G401 (cell line): Measurements from ENCODE around the gene UNKL. TPM values are rescaled to one million over a fixed set of nuclear protein-coding genes. Genes with fewer than 3 reads are reported as not detected.
A peak's percentile ranks its signal among the peaks of the same experiment; 100 is the strongest.

ENCODE experiments used
- DNase-seq: peaks from one replicate; pipeline ENCODE4 v3.0.0-alpha.2; 2015; ENCODE audit warnings: low spot score
- in situ Hi-C: cut with HindIII; loops from 2 replicates; pipeline ENCODE4 v1.10.0; 2016; ENCODE audit warnings: low sequenced_read_pairs, mixed read lengths
- total RNA-seq: library from RNA; depleted of rRNA; stranded (reverse); fragments of >200 nt; shearing (Covaris generic); gene quantifications from 2 replicates; pipeline ENCODE4 v1.2.3, GENCODE V29; 2014

Gene UNKL
- total RNA-seq, 1 experiment from 2014 or later: 11.1 TPM

DNA sequence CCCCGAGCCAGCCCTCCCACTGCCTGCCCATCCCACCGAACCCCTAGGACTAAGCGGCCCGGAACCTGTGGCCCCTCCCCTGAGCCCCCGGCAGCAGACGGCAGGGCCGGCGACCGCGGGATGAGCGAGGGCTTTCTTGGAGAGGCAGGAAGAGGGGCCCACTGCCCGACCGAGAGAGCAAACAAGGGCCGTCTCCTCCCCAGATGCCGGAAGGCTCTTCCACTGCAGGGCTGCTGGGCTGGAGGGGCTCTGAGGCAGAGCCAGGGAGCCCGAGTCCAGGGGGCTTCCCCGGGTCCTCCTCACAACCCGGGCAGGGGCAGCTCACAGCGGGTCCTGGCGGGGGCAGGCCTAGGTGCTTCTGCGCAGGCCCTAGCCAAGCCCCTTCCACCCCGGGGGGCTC is 19.3 kb upstream of the UNKL start:
- DNase-seq: no peak
- in situ Hi-C loops: no loop called here

DNA sequence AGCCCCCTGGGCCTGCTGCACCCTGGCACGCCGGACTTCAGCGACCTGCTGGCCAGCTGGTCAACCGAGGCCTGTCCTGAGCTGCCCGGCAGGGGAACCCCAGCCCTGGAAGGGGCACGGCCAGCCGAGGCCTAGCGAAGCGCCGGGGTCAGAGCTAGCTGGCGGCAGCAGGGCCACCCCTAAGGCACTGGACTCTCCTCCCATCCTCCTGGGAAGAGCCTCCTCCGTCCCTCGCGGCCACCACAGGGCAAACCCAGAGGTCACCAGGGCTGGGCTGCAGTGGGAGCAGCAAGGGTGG is 18.7 kb upstream of the UNKL start:
- in situ Hi-C loops: no loop called here
- no peak for DNase-seq

DNA sequence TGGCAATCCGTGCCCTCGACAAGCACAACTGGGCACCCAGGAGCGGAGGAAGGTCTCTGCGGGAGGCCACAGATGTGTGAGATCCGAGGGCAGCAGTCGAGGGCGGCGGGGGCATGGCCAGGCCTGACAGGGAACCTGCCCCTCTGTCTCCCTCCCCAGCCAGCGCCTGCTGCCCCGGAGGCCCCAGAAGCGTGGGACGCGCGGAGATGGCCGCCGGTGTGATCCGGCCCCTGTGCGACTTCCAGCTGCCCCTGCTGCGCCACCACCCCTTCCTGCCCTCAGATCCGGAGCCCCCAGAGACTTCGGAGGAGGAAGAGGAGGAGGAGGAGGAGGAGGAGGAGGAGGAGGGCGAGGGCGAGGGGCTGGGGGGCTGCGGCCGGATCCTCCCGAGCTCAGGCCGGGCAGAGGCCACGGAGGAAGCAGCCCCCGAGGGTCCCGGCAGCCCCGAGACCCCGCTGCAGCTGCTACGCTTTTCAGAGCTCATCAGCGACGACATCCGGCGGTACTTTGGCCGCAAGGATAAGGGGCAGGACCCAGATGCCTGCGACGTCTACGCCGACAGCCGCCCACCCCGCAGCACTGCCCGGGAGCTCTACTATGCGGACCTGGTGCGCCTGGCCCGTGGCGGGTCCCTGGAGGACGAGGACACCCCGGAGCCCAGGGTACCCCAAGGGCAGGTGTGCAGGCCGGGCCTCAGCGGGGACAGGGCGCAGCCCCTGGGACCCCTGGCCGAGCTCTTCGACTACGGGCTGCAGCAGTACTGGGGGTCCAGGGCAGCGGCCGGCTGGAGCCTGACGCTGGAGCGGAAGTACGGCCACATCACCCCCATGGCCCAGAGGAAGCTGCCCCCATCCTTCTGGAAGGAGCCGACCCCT is 18.1 kb upstream of the UNKL start:
- no peak for DNase-seq
- in situ Hi-C loops: no loop called here

DNA sequence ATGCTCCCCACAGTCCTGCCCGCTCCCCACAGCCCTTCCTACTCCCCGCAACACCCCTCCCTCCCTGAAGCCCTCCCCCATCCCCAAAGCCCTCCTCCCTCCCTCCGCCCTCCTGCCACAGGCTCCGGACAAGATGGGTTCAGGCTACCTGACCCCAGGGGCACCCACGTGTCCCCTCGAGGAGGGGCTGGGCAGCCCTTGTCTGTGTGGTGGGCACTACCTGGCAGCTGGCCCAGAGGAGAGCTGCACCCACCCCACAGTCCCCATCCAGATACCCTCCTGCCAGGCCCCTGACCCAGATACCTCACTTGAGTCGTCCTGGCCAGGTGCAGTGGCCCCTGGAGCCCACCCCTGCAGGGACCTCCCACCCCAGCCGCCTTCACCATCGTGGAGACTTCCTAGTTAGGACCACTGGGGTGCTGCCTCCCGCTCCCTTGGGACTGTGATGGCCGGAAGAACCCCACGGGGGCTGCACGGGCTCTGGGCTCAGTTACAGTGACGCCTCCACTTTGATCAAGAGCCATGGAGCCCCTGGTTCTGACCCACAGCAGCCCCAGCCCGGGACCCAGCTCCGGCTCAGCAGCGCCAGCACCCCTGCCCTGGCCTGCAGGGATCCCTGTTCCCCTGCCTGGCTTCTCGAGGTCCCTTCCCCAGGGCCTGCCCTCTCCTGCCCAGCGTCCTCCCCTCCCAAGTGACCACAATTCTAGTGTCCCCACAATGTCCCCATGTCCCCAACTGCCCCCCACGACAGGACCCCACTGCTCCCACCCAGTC is 17.2 kb upstream of the UNKL start:
- DNase-seq: no peak
- in situ Hi-C loops: no loop called here

DNA sequence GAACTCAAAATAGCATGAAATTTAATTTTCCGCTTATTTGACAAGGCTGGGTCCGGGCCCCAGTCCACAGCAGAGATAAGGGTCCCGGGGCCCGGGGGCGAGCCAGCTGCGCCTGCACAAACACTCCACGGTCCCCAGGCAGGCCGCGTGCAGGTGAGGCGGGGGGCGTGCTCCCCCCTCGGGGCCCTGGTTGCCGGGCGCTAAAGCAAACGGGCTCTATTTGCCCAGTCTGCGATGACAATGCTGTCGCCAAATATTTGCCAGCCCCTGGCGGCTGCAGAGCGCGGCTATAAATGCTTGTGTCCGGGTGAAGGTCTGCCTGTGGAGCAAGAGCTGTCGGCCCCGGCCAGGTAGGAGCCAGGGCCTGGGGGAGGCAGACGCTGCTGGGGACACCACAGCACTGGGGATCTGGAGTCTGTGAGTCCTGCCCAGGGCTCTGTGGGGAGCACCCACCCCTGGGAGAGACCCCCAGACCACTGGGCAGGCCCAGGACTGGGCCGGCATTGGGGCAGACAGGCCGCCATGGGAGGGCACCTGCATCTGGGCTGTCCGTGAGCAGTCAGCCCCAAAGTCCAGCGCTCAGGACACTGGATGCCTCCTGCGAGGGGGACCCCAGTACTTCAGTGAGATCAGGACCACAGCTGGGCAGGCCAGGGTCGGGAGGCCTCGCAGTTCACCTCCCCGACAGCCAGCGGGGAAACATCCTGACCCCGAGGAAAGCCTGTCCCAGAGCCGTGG is 16.4 kb upstream of the UNKL start, which contains the start of gene PERCC1:
Gene PERCC1, plus strand, starts transcription at position 320 of the 738 bp plus-strand sequence. CDS start 1,516 bp downstream, outside the sequence.
- peak; percentile 38 for DNase-seq
- in situ Hi-C loops: no loop called here

DNA sequence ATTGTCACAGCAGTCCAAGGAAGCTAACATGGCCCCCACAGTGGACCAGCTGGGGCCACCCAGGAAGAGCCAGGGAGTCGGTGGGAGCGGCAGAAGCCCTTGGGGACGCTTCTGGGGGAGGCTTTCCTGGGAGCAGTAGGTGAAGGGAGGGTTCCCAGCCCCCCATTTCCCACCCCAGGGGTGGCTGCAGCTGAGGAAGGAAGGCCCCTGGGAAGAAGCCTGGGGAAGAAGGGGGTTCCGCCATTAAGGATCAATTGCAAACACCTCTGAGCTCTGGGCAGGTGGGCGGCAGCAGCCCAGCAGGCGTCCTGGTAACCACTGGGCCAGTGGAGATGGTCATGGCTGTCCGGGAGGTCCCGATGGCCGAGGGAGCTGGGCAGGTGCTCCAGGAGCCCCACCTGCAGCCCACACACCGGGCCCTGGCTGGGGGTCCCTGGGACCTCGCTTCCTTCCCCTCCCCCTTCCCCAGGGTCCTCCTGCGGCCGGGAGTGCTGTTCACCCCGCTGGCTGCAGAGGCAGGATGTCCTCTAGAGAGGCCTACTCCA is 15.8 kb upstream of the UNKL start:
- in situ Hi-C loops: no loop called here

DNA sequence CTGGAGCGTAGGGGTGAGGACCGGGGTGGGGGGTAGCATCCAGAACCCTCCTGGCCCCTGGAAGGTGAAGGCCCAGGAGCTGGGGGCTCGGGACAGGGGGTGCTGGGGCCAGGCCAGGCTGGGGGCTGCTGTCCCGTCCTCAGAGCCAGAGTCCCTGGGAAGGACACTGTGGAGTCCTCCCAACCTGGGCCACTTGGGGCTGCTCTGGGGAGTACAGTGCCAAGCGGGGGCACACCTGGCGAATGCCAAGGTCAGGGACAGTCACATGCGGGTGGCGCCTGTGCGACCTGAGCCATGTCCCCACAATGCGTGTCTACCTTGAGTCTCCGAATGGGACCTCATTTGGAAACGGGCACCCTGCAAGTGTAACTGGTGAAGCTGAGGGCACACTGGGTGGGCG is 15.1 kb upstream of the UNKL start:
- DNase-seq: no peak
- in situ Hi-C loops: no loop called here

More for the DNA sequence above, 15.8 kb upstream of the UNKL start:
- peak; percentile 26 for DNase-seq

DNA sequence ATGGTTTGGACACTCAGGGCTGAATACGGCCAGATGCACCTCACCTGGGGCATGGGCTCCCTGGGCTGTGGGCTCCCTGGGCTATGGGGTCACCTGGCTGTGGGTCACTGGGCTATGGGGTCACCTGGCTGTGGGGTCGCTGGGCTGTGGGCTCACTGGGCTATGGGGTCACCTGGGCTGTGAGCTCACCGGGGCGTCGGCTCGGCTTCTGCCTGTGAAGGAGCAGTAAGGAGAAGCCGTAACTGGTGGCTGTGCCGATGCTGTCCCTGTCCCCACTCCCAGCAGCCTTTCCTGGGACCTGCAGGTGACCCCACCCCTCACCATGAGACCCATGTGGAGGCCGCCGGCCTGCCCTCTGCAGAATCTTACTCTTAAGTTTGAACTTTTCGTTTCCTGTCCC is 14.5 kb upstream of the UNKL start:
- in situ Hi-C loops: no loop called here
- DNase-seq: no peak

DNA sequence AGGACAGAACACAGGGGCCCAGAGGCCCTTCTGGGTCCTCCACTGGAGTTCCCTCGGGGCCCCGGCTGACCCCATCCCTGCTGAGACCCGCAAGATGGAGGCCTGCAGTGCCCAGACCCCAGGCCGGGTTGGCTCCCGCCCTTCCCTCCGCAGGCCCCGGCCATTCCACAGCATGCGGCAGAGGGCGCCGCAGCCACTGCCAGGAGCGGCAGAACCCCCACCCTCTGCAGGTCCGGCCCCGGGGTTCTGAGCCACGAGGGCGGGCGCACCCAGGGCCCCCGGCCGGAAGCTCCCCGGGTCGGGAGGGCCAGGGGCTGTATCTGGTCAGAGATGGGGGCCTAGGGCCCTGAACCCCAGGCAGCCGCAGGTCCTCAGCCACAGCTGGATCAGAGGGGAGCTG is 14.0 kb upstream of the UNKL start:
- no peak for DNase-seq
- in situ Hi-C loops: no loop called here

DNA sequence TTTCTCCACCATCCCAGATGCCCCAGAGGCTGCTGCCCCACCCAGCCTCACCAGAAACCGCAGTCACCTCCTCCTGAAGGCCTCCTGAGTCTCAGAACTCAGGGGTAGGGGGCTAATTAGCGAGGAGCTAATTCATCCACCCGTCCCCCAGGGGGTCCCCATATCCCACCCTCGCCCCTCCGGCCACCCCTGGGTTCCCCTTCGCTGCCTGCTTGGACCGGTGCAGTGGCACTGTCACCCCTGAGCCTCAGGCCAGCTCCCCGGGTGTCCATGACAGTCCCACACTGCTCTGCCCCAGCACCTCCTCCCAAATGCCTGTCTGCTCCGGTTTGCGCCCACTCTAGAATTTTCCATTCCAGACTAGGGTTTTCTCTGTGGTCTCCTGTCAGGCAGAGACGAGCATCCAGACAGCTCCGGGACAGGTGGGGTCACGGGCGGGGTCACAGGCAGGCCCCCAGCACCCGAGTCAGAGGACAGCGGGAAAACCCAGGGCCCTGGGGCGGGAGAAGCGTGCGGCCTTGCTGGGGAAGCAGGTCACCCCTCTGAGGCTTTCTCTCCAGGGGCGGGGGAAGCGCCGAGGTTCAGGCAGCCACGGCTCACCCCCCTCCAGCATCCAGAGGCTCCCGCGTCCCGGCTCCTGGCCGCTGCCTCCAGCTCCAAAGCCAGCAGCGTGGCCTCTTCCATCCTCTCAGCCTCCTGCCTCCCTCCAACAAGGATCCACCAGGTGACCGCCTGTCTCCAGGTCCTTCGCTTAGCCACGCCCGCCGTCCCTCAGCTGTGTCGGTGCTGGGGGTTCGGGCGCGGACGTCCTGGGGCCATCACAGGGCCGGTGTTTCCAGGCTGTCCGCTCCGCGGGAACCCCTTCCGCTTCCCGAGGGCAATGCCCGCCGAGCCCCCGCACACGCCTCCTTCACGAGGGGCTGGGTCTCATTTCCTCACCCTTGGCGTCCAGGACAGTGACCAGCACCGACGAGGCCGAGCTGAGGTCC is 13.3 kb upstream of the UNKL start:
- no peak for DNase-seq
- in situ Hi-C loops: no loop called here

DNA sequence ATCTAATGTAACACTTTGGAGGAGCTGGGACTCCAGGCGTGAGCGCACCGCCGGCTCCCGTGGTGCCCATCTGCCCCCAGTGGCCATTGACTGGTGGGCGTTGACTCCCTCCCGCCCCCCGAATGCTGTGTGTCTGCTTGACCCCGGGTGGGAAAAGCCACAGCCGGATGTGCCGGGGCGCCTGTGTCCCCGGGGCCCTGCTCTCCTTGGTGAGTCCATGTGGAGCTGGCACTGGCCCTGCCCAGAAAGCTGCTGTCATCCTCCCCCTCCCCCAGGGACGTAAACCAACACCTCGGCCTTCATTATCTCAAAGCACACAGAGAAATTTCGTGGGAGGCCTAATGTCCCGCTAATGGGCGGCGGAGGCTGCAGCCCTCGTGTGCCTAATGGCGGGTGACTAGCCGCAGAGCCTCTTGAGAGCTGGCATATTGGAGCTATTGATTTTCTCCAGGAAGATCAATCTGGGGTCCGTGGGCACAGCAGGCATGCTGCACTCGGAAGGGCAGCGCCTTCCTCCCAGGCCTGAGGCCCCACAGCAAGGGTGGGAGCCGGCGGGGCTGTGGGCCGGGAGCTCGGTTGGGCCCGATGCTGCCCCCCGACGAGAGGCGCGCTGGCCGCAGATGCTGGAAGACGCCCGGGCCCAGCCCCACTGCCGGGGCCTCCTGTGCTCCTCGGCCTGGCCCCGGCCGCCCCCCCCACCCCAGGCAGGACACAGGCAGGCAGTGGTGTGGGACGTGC is 12.4 kb upstream of the UNKL start:
- in situ Hi-C loops: no loop called here
- DNase-seq: no peak

DNA sequence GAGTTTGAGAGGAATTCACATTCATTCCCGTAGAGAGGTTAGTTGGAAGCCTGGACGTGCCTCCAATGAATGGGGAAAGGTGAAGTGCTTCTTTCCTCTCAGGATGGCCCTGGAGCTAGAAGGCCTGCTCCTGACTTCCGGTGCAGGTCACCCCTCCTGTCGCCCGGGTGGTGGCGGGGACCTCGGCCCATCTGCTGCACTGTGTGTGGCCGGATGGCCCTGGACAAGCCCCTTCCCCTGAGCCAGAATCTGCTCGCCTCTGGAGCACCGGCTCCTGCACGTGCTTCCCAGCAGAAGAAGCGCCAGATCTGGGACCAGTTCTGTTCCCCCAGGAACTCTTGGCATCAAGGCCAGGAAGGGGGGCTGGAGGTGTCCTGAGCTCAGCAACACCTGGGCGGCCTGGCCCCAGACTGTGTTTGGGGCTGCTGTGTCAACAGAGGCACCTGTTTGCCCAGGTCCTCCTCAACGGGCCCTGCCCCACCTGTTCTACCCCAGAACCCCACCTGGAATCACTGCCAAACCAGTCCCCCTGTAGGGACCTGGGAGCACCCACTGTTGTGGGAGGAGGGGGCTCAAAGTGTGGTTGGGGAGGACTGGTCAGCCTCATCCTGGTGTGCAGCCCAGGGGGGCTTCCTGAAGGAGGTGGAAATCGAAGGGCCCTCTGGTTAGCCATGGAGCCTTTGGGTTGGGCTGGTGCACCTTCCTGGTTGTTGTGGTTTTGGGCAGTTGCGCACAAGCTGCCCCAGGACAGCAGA is 11.3 kb upstream of the UNKL start:
- in situ Hi-C loops: no loop called here
- DNase-seq: no peak

DNA sequence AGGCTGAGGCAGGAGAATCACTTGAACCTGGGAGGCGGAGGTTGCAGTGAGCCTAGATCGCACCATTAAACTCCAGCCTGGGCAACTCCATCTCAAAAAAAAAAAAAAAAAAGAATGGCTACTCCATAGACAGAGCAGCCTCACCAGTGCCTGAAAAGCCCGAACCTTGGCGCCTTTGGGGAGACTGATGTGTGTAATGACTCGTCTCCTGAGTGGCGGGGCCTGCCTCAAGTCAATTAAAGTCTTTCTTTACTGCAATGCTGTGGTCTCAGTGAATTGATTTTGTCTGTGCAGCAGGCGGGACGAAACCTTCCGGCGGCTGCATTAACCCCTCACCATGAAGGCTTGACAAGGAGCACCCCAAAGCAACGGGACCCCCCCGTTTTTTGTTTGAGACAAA is 9.5 kb upstream of the UNKL start:
- no peak for DNase-seq
- in situ Hi-C loops: no loop called here

DNA sequence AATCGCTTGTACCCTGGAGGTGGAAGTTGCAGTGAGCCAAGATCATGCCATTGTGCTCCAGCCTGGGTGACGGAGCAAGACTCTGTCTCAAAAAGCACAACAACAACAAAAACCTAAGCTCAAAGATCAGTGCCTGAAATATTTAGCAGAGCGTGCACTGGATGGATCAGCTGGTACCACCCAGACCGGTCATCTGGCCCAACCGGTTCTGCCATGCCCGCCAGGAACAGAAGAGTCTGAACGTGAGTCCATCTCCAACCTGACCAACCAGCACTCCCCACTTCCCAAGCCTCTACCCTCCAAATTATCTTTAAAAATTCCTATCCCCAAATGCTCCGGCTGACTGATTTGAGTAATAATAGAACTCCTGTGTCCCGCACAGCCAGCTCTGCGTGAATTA is 7.6 kb upstream of the UNKL start:
- in situ Hi-C loops: no loop called here
- DNase-seq: no peak

DNA sequence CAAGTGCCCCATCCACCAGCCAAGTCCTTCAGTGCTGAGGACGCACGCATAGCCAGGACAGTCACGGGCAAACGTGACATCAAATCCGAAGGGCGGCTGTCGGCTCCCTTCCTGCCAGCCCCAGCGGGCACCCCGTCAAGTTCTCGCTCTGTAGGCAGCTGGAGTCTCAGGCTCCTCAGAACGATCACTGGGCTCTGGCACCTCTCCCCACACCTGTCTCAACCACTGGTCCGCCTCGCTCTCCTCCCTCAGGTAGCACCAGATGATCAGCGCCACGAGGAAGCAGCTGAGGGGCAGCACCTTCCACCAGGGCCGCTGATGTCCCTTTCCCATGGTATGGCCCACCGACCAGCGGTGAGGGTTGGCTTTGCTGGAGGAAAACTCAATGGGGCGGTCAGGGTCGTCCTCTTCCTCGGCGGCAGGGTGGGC is 5.6 kb upstream of the UNKL start:
- in situ Hi-C loops: no loop called here
- no peak for DNase-seq

DNA sequence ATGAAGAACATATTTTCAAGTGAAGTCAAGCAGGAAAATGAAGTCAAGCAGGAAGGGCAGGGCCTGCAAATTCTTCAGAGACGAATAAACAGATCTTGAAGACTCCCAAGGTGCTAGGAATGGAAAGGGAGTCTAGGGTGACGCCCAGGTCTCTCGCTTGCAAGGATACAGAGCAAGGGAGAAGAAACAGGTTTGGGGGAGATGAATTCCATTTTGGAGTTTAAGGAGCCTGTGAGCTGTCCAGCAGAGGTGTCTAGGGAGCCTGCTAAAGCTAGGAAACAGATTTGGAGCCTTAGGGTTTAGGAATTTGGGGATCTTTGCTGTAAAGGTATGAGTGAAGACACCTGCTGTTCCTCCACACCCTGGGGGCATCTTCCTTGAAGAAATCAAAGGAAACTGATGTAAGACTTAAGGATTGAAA is 2.0 kb upstream of the UNKL start:
- in situ Hi-C loops: no loop called here
- no peak for DNase-seq
